CD4-positive, CD25-positive, alpha-beta regulatory T cell (primary cell): ENCODE data around the gene PAX2. TPM values are rescaled to one million over a fixed set of nuclear protein-coding genes. Genes with fewer than 3 reads are reported as not detected.

Source experiments
- ATAC-seq, 2 donors: fragments of 150-1000 bp; cut with Tn5 transposase; one replicate each; pipeline ENCODE4 v1.10.0; 2021; ENCODE audit warnings: low read depth in 2 of 2, moderate number of reproducible peaks in 2 of 2, moderate library complexity in 1 of 2
- DNase-seq, 3 donors: peaks; one replicate each; pipeline versions ENCODE4 v3.0.0 to v3.0.0-alpha.2; 2012 to 2022; ENCODE audit warnings: mixed read lengths in 1 of 3
- H3K27ac ChIP-seq: one replicate; pipeline ENCODE4 v1.7.0; 2013; ENCODE audit warnings: mild to moderate bottlenecking, low read length; ENCODE audit not compliant: insufficient read depth, poor library complexity, severe bottlenecking
- H3K27me3 ChIP-seq: one replicate; pipeline ENCODE4 v1.7.0; 2013; ENCODE audit warnings: low read length; ENCODE audit not compliant: control insufficient read depth, insufficient read depth
- H3K36me3 ChIP-seq: one replicate; pipeline ENCODE4 v1.7.0; 2013; ENCODE audit warnings: mild to moderate bottlenecking, low read length, moderate library complexity; ENCODE audit not compliant: control insufficient read depth, insufficient read depth
- H3K4me1 ChIP-seq: 2 replicates; pipeline ENCODE4 v1.7.0; 2013; ENCODE audit warnings: mild to moderate bottlenecking, low read length; ENCODE audit not compliant: insufficient read depth, control insufficient read depth, poor library complexity, severe bottlenecking
- H3K4me3 ChIP-seq: one replicate; pipeline ENCODE4 v1.7.0; 2013; ENCODE audit warnings: low read depth, mild to moderate bottlenecking, low read length, moderate library complexity
- H3K9me3 ChIP-seq, 2 experiments: 1 replicate in 1 of 2; 2 replicates in 1 of 2; pipeline ENCODE4 v1.7.0; 2013; ENCODE audit warnings: low read length in 2 of 2, mild to moderate bottlenecking in 1 of 2, moderate library complexity in 1 of 2; ENCODE audit not compliant: control insufficient read depth in 2 of 2
- H3K27ac Mint-ChIP-seq, 3 donors: one replicate each; pipeline ENCODE4 v1.8.0; 2020 to 2022; ENCODE audit warnings: mild to moderate bottlenecking in 3 of 3, mixed read lengths in 3 of 3, moderate library complexity in 2 of 3
- H3K27me3 Mint-ChIP-seq: one replicate; pipeline ENCODE4 v1.8.0; 2022; ENCODE audit warnings: mild to moderate bottlenecking, mixed read lengths
- H3K36me3 Mint-ChIP-seq: one replicate; pipeline ENCODE4 v1.8.0; 2020; ENCODE audit warnings: mixed read lengths
- H3K4me1 Mint-ChIP-seq, 4 donors: one replicate each; pipeline ENCODE4 v1.8.0; 2020 to 2022; ENCODE audit warnings: mixed read lengths in 4 of 4, mild to moderate bottlenecking in 1 of 4
- H3K4me3 Mint-ChIP-seq, 4 donors: one replicate each; pipeline ENCODE4 v1.8.0; 2020 to 2022; ENCODE audit warnings: mild to moderate bottlenecking in 4 of 4, mixed read lengths in 4 of 4, moderate library complexity in 3 of 4
- H3K9me3 Mint-ChIP-seq, 7 donors: one replicate each; pipeline ENCODE4 v1.8.0; 2020 to 2022; ENCODE audit warnings: mixed read lengths in 7 of 7, mild to moderate bottlenecking in 3 of 7, moderate library complexity in 2 of 7
- polyA plus RNA-seq, 4 donors: library from polyadenylated mRNA; unstranded; fragments of 300-500 nt; fragmentation: Illumina TruSeq; gene quantifications; one replicate each; pipeline ENCODE4 v1.2.3, GENCODE V29; 2021
- total RNA-seq: library from RNA; stranded (reverse); gene quantifications from one replicate; pipeline ENCODE4 v1.2.3, GENCODE V29; 2022

Gene PAX2
- total and polyA plus RNA-seq, 5 donors from 2014 or later: 0.08 TPM; not detected in 4

DNA sequence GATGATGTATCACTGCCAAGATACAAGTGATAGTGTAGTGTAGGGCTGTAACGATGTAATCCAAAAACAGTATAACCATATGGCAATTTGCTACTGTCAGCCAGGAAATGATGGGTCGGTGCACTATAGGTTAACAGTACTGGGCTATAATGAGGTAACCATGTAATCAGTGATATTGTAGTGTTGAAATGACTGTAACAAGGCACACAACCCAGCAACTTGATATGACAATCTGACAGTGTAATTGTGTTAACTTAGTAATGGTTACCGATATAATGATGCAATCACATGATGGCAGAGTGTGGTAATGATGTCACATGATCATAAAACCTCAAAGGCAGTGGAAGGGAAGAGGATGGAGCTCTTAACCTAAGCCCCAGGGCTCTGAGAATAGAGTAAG lies 93.6 kb downstream of the PAX2 start:
- no peaks in the 10 kb centered on the region for H3K36me3 ChIP-seq
- H3K4me1 ChIP-seq: no peaks in the 10 kb centered on the region
- Mint-ChIP-seq H3K36me3 (no peaks in the 10 kb centered on the region), H3K4me3 (no peak overlapping the region), H3K4me1 (no peaks in the 10 kb centered on the region), H3K9me3 (no peaks in the 10 kb centered on the region), H3K27ac (no peak overlapping the region), H3K27me3 (peaks cover 15% of the 10 kb centered on the region)
- H3K4me3 ChIP-seq: no peak overlapping the region
- no peak overlapping the region for H3K27ac ChIP-seq
- no peak for DNase-seq
- no peaks in the 10 kb centered on the region for H3K9me3 ChIP-seq
- ATAC-seq: no peak
- H3K27me3 ChIP-seq: peaks cover 22% of the 10 kb centered on the region

DNA sequence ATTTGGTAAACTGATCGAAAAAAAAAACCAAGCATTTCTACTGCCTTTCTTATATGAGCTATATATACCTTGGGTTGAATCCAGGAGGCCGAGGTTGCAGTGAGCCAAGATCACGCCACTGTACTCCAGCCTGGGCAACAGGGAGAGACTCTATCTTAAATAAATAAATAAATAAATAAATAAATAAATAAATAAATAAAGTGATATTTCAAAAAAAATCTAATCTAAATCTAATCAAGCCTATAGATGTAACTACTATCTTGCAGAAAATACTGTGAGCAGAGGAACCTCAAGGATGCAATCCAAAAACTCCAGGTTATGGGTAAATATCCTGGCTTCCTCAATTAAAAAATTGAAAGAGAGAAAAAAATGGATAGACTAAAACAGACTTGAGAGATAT lies 96.1 kb downstream of the PAX2 start:
- H3K27me3 ChIP-seq: peaks cover 18% of the 10 kb centered on the region
- no peak overlapping the region for H3K4me3 ChIP-seq
- H3K27me3 Mint-ChIP-seq: peaks cover 9% of the 10 kb centered on the region
- H3K4me3 Mint-ChIP-seq: no peak overlapping the region
- no peak overlapping the region for H3K27ac ChIP-seq
- no peak overlapping the region for H3K27ac Mint-ChIP-seq
- DNase-seq (no peak), ATAC-seq (no peak)
- H3K36me3 Mint-ChIP-seq: no peaks in the 10 kb centered on the region
- H3K9me3 Mint-ChIP-seq: no peaks in the 10 kb centered on the region
- H3K4me1 Mint-ChIP-seq: no peaks in the 10 kb centered on the region
- H3K9me3 ChIP-seq: no peaks in the 10 kb centered on the region
- H3K36me3 ChIP-seq: no peaks in the 10 kb centered on the region
- H3K4me1 ChIP-seq: no peaks in the 10 kb centered on the region

DNA sequence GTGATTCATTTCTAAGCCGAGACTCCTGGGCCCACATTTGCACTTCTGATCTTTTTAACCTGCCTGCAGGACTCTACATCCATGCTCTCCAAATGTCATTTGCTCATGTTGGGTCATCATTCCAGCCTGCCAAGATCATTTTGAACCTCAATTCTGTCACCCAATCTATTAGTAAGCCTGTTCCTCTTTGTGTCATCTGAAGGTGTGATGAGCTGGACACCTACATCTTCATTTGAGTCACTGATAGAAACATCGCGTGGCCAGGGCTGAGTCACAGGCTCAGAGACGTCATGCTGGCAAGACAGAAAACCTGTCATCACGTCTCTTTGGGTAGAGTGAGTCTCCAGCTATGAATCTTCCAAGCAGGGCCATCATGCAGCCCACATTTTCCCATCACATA lies 102.1 kb downstream of the PAX2 start:
- H3K27me3 Mint-ChIP-seq: peaks cover 37% of the 10 kb centered on the region
- Histone ChIP-seq H3K36me3 (no peaks in the 10 kb centered on the region), H3K27me3 (peaks cover 20% of the 10 kb centered on the region), H3K9me3 (no peaks in the 10 kb centered on the region), H3K27ac (no peak overlapping the region), H3K4me1 (no peaks in the 10 kb centered on the region), H3K4me3 (no peak overlapping the region)
- peaks cover 0 to 5% (median 0%) of the 10 kb centered on the region in 7 donors for H3K9me3 Mint-ChIP-seq
- no peak overlapping the region for H3K27ac Mint-ChIP-seq
- peak in 1 of 2 donors; percentile 34 for ATAC-seq
- no peaks in the 10 kb centered on the region for H3K4me1 Mint-ChIP-seq
- H3K4me3 Mint-ChIP-seq: no peak overlapping the region
- peak in 1 of 3 donors; percentile 38 for DNase-seq
- no peaks in the 10 kb centered on the region for H3K36me3 Mint-ChIP-seq

DNA sequence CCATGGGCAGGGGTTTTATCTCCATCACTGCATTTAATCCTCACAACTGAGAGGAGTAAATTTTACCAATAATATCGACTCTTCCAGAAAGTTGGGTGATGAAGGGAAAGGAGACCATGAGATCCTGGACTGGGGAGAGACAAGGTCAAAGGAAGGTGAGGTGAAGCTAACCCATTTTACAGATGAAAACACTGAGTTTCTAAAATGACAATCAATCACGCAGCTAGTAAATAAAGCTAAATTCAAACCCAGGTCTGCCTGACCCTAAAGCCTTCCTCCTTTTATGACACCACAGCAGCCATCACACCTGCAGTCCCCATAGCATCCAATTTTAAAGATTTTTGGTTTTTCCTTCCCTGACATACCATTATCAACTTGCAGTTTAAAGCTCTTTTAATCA lies 103.4 kb downstream of the PAX2 start:
- Histone ChIP-seq H3K4me1 (no peaks in the 10 kb centered on the region), H3K36me3 (no peaks in the 10 kb centered on the region), H3K27me3 (peaks cover 20% of the 10 kb centered on the region), H3K9me3 (no peaks in the 10 kb centered on the region), H3K4me3 (no peak overlapping the region), H3K27ac (no peak overlapping the region)
- DNase-seq (no peak), ATAC-seq (no peak)
- Mint-ChIP-seq H3K27ac (peak overlapping the region in 1 of 3 donors; percentile 4), H3K27me3 (peaks cover 40% of the 10 kb centered on the region), H3K9me3 (peaks cover 0 to 5% (median 0%) of the 10 kb centered on the region in 7 donors), H3K4me3 (no peak overlapping the region), H3K36me3 (no peaks in the 10 kb centered on the region), H3K4me1 (no peaks in the 10 kb centered on the region)

DNA sequence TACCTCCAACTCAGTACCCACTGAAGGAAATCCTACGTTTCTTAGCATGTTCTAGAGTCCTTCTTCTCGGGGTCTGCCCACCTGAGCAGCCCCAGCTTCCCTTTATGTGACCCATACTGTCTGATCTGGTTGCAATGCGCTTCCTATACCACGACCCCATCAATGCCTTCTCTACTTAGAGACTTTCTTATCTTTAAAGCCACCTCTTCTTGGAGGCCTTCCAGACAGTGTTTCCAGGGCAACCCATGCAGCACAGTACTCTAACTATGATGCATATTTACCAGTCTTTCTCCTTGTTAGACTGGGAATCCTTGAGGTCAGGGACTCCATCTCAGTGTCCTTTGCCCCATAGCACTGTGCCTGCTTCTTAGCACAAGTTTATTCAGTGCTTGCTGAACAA lies 112.9 kb downstream of the PAX2 start:
- Mint-ChIP-seq H3K27ac (no peak overlapping the region), H3K27me3 (peaks cover 53% of the 10 kb centered on the region), H3K36me3 (no peaks in the 10 kb centered on the region), H3K9me3 (peaks cover 0 to 9% (median 1%) of the 10 kb centered on the region in 7 donors), H3K4me1 (no peaks in the 10 kb centered on the region), H3K4me3 (no peak overlapping the region)
- no peak overlapping the region for H3K27ac ChIP-seq
- no peak for ATAC-seq
- H3K9me3 ChIP-seq: no peaks in the 10 kb centered on the region
- H3K4me3 ChIP-seq: no peak overlapping the region
- H3K4me1 ChIP-seq: no peaks in the 10 kb centered on the region
- no peaks in the 10 kb centered on the region for H3K36me3 ChIP-seq
- DNase-seq: no peak
- peaks cover 8% of the 10 kb centered on the region for H3K27me3 ChIP-seq

DNA sequence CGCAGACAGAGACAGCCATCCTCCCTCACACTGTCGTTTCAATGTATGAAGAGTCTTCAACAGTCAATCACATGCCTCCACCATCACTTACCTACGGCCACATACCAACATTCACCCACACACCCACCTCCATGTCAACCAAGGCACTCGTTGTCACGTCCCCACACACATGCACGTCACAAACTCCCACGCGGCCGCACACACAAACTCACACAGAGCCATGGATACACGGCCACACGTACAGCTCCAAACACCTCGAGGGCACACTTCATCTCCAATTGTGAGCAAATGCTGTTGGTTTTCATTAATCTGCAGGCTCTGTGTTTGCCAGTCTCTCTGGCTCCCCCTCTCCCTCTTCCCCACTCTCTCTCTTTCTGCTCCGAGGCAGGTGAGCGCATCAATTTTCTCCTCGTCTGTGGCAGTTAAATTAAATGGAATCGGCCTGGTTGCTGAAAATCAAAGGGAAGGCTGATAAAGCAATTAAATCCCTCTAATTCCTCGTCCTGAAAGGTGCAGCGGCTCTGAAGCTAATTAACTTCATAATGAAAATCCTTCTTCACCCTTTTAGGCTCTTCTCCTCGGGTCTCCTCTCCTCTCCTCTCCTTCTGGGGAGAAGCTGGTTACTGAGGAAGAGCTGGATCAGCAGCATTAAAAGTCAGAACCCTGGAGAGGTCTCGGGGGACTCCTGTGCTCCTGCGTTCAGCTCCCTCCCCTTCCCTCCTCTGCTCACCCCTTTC lies 113.5 kb downstream of the PAX2 start:
- Mint-ChIP-seq H3K4me3 (no peak overlapping the region), H3K27me3 (peaks cover 50% of the 10 kb centered on the region), H3K9me3 (peaks cover 0 to 9% (median 1%) of the 10 kb centered on the region in 7 donors), H3K27ac (no peak overlapping the region), H3K4me1 (no peaks in the 10 kb centered on the region), H3K36me3 (no peaks in the 10 kb centered on the region)
- Histone ChIP-seq H3K27ac (no peak overlapping the region), H3K36me3 (no peaks in the 10 kb centered on the region), H3K27me3 (peaks cover 8% of the 10 kb centered on the region), H3K4me1 (no peaks in the 10 kb centered on the region), H3K4me3 (no peak overlapping the region), H3K9me3 (no peaks in the 10 kb centered on the region)
- ATAC-seq: no peak
- no peak for DNase-seq

DNA sequence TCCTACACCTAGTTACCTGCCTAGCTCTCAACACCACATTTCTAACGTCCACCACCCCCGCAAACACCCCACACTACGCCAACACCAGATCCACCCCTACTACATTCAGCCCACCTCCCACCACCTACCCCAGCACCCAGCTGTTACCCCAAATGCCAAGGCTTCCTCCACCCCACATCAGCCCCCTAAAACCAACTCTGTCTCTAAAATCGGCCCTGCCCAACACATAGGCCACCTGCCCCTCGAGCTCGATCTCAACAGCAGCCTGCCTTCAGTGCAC lies 114.0 kb downstream of the PAX2 start:
- ATAC-seq: no peak
- no peaks in the 10 kb centered on the region for H3K9me3 ChIP-seq
- Mint-ChIP-seq H3K27ac (no peak overlapping the region), H3K4me3 (no peak overlapping the region), H3K4me1 (no peaks in the 10 kb centered on the region), H3K36me3 (no peaks in the 10 kb centered on the region), H3K27me3 (peaks cover 49% of the 10 kb centered on the region), H3K9me3 (peaks cover 0 to 9% (median 1%) of the 10 kb centered on the region in 7 donors)
- H3K27me3 ChIP-seq: peaks cover 8% of the 10 kb centered on the region
- no peak overlapping the region for H3K4me3 ChIP-seq
- no peaks in the 10 kb centered on the region for H3K36me3 ChIP-seq
- no peak overlapping the region for H3K27ac ChIP-seq
- no peak for DNase-seq
- no peaks in the 10 kb centered on the region for H3K4me1 ChIP-seq

DNA sequence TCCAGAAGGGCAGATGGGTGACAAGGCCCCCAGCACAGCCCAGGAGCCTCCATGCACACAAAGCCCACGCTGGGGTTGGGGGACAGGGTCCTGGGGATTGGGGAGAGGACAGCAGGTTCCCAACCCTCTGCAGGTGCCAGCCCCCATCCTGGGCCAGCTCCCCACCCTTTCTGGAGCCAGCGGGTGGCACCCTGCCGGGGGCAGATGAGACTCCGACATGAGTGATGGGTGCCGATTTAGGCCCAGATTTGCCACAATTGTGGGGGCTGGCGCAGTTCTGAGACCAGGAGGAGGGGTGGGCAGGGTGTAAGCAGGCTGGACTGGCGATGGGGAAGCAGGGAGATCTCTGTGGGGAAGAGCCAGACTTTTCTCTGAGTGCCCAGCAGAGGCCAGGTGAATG lies 118.1 kb downstream of the PAX2 start:
- Histone ChIP-seq H3K9me3 (no peaks in the 10 kb centered on the region), H3K27ac (no peak overlapping the region), H3K27me3 (no peaks in the 10 kb centered on the region), H3K36me3 (no peaks in the 10 kb centered on the region), H3K4me1 (no peaks in the 10 kb centered on the region), H3K4me3 (no peak overlapping the region)
- DNase-seq (no peak), ATAC-seq (no peak)
- Mint-ChIP-seq H3K27ac (no peak overlapping the region), H3K4me1 (no peaks in the 10 kb centered on the region), H3K36me3 (no peaks in the 10 kb centered on the region), H3K9me3 (peaks cover 0 to 2% (median 0%) of the 10 kb centered on the region in 7 donors), H3K27me3 (peaks cover 37% of the 10 kb centered on the region), H3K4me3 (no peak overlapping the region)
